Activated CD4-positive, CD25-positive, alpha-beta regulatory T cell treated with anti-CD3 and anti-CD28 coated beads, Interleukin-2, amount 50 U/mL, for 16 hours (primary cell): Measurements from ENCODE around the gene BGLAP.
A peak's percentile ranks its signal among the peaks of the same experiment; 100 is the strongest.
"Not testable (repeated sequence)": the region's sequence is repeated elsewhere in the genome, so short reads cannot be mapped to it uniquely, and the experiment has no call there.

Source experiments
- DNase-seq: peaks from one replicate; pipeline ENCODE4 v3.0.0-alpha.2; 2020; ENCODE audit warnings: low read depth, low spot score

BGLAP gene

GRCh38 chr1:156241926-156242325, at the start of gene BGLAP:
BGLAP (plus strand) TSS chr1:156242184; CDS start chr1:156242232, 48 bp downstream.
- DNase-seq = no peak

- DNase-seq = no peak
Observed at GRCh38 chr1:156193208-156193487, 48.8 kb upstream of the BGLAP start.

- DNase-seq = peak; percentile 95
Observed at GRCh38 chr1:156193488-156194299, 48.3 kb upstream of the BGLAP start, which contains the start of gene SLC25A44. SLC25A44 (plus strand) TSS chr1:156194104; CDS start chr1:156199848, 5,744 bp downstream.

- no peak for DNase-seq
Observed at GRCh38 chr1:156194300-156194652, 47.7 kb upstream of the BGLAP start.

GRCh38 chr1:156195853-156196252, 46.1 kb upstream of the BGLAP start:
- DNase-seq = no peak

- no peak for DNase-seq
Observed at GRCh38 chr1:156196445-156196844, 45.5 kb upstream of the BGLAP start.

- DNase-seq = no peak
Observed at GRCh38 chr1:156198831-156199349, 43.1 kb upstream of the BGLAP start.

- DNase-seq = no peak
Observed at GRCh38 chr1:156200044-156200443, 41.9 kb upstream of the BGLAP start.

- DNase-seq = no peak
Observed at GRCh38 chr1:156203331-156203730, 38.7 kb upstream of the BGLAP start.

GRCh38 chr1:156204686-156205085, 37.3 kb upstream of the BGLAP start:
- DNase-seq = no peak

GRCh38 chr1:156211243-156211642, 30.7 kb upstream of the BGLAP start:
- no peak for DNase-seq

GRCh38 chr1:156212130-156212529, 29.9 kb upstream of the BGLAP start:
- no peak for DNase-seq

GRCh38 chr1:156212833-156213643, 28.9 kb upstream of the BGLAP start, which contains the start of gene PMF1:
PMF1 (plus strand) TSS chr1:156213007; CDS start chr1:156213016, 9 bp downstream.
- DNase-seq = peak; percentile 95

- no peak for DNase-seq
Observed at GRCh38 chr1:156213644-156213966, 28.4 kb upstream of the BGLAP start.

GRCh38 chr1:156214024-156214748, 27.8 kb upstream of the BGLAP start:
- DNase-seq = no peak

GRCh38 chr1:156216361-156217086, 25.5 kb upstream of the BGLAP start:
- not testable (repeated sequence) for DNase-seq

- peak; percentile 26 for DNase-seq
Observed at GRCh38 chr1:156217871-156218270, 24.1 kb upstream of the BGLAP start.

- no peak for DNase-seq
Observed at GRCh38 chr1:156220226-156220625, 21.8 kb upstream of the BGLAP start.

- DNase-seq = no peak
Observed at GRCh38 chr1:156221986-156222692, 19.8 kb upstream of the BGLAP start.

GRCh38 chr1:156225677-156226014, 16.3 kb upstream of the BGLAP start:
- DNase-seq = no peak

- no peak for DNase-seq
Observed at GRCh38 chr1:156226116-156226538, 15.9 kb upstream of the BGLAP start.
